ENCODE results near the gene NOXA1.

NOXA1 gene

GRCh38 chr9:137427454-137428310, 4.5 kb downstream of the NOXA1 start:
- no peak for DNase-seq

- no peak for DNase-seq
These were observed 5.1 kb downstream of the NOXA1 start for GRCh38 chr9:137428311-137428630.

DNA sequence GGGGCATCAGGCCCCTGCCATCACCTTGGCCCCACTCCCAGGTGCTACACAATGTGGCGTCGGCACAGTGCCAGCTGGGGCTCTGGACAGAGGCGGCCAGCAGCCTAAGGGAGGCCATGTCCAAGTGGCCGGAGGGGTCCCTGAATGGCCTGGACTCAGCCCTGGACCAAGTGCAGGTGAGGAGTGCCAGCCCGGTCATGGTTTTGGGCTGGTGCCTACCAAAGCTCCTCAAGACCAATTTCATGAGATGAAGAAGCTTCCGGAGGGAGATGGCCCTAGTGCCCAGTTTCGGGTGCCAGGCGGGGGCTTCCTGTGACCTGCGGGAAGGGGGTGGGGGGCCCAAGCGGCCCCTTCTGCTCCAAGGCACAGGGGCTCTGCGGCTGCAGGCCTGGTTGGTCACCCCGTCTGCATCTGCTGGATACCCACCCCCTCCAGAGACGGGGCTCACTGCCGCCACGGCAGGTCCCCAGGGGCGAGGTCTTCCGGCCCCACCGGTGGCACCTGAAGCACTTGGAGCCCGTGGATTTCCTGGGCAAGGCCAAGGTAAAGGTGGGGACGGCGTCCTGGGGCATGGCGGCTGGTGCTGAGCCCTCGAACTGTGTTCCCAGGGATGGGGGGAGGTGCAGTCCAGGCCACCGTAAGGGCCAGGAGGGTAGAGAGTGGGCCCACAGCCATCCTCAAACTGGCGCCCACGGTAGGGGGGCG, 5.8 kb downstream of the NOXA1 start:
- DNase-seq = peak; percentile 6

GRCh38 chr9:137429546-137429890, 6.3 kb downstream of the NOXA1 start:
- DNase-seq = no peak

GRCh38 chr9:137429974-137430722, 7.0 kb downstream of the NOXA1 start:
- DNase-seq = peak; percentile 54

- no peak for DNase-seq
These were observed 7.7 kb downstream of the NOXA1 start for GRCh38 chr9:137430723-137431415.

DNA sequence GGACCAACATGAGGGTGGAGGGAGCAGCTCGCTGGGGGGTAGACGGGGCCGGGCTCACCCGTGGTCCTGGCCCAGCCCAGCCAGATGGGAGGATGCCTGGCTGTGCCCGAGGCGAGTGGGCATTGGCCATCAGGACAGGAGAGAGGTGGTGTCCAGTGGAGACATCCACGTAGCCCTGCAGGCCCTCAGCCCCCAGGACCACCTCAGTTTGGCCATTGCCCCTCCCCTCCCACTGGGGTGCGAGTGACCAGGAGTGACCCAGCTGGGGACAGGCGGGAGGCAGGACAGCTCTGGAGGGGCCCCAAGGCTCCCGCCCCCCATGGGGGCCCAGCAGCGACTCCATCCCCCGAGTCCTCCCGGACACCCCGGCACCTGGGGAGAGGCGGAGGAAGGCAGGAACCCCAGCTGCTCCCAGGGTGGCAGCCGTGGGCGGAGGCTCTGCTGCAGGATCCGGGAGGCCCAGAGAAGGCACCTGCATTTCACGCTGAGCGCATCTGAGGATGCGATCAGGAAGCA, 8.3 kb downstream of the NOXA1 start:
- no peak for DNase-seq

GRCh38 chr9:137432687-137433348, 9.6 kb downstream of the NOXA1 start:
- no peak for DNase-seq

GRCh38 chr9:137433349-137433915, 10.2 kb downstream of the NOXA1 start:
- DNase-seq = no peak

- no peak for DNase-seq
These were observed 10.8 kb downstream of the NOXA1 start for GRCh38 chr9:137433916-137434431.

GRCh38 chr9:137434498-137435380, 11.5 kb downstream of the NOXA1 start:
- DNase-seq = no peak

- DNase-seq = no peak
These were observed 12.2 kb downstream of the NOXA1 start for GRCh38 chr9:137435381-137435891.

DNA sequence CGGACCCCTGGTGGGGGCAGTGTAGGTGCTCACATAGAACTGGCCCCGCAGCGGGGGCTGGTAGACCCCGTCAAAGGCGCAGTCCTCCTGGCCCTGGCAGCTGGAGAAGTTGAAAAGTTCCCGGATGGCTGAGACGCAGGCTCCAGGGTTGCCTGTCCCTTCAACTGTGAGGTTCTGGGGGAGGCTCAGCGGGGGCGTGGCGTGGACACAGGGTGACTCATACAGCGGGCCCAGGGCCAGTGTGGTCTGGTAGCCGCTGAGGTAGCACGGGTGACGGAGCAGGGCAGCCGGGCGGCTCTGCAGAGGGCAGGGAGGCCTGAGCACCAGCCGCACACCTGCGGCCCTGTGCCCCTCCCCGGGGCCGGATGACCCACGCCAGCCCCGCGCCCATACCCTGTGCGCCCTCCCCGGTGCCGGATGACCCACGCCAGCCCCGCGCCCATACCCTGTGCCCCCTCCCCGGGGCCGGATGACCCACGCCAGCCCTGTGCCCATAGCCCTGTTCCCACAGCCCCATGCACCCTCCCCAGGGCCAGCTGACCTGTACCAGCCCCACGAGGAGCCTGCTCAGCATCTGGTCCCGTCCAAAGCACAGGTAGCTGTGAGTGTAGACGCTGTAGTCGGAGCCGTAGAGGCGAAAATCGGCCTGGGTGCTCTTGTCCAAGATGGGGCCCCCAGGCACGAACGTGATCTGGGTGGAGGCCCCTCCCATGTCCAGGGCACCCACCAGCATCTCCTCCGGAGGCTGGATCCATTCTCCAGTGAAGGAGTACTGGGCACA, 13.0 kb downstream of the NOXA1 start:
- no peak for DNase-seq

GRCh38 chr9:137436761-137437600, 13.8 kb downstream of the NOXA1 start:
- no peak for DNase-seq

- no peak for DNase-seq
These were observed 14.7 kb downstream of the NOXA1 start for GRCh38 chr9:137437691-137438590.

GRCh38 chr9:137438591-137439157, 15.5 kb downstream of the NOXA1 start:
- DNase-seq = no peak

GRCh38 chr9:137439158-137439714, 16.0 kb downstream of the NOXA1 start:
- DNase-seq = no peak

Measured in NCI-H1105 treated with DMSO at 0.1 percent for 48 hours (cell line).